A673 (cell line): ENCODE data around the gene DHX34. TPM values are rescaled to one million over a fixed set of nuclear protein-coding genes. Genes with fewer than 3 reads are reported as not detected.

Experiments used
- BruUV-seq: library from RNA; stranded (reverse); fragments of 400-500 nt; replicated peaks from 2 replicates; lab custom pipeline; 2021; lab: Mats Ljungman, UMichigan
- CTCF ChIA-PET: fragments of 300-600 bp; sonication (Branson Sonifier 250); formaldehyde crosslinking; loops from one replicate; lab custom pipeline; 2022; ENCODE audit warnings: antibody characterized with exemption; lab: Charles Lee
- POLR2A ChIA-PET: fragments of 300-600 bp; sonication (Branson Sonifier 250); formaldehyde crosslinking; loops from one replicate; lab custom pipeline; 2022; ENCODE audit warnings: antibody characterized with exemption; ENCODE audit not compliant: low non-redundant PET; lab: Charles Lee
- DNase-seq: peaks from one replicate; pipeline ENCODE4 v3.0.0-alpha.2; 2015; ENCODE audit warnings: low spot score
- H3K27ac ChIP-seq: fragments of 200-600 bp; sonication (generic); 2 replicates; pipeline ENCODE4 v1.5.1; 2016; ENCODE audit warnings: mixed run types, low read depth, mild to moderate bottlenecking, mixed read lengths, antibody characterized with exemption, low read length; ENCODE audit not compliant: poor library complexity, severe bottlenecking
- H3K27me3 ChIP-seq: fragments of 200-600 bp; sonication (generic); replicated peaks from 2 replicates; pipeline ENCODE4 v1.6.1; 2017; ENCODE audit warnings: mixed run types, low read depth, mild to moderate bottlenecking, mixed read lengths, antibody characterized with exemption, low read length; ENCODE audit not compliant: insufficient read depth, poor library complexity
- H3K36me3 ChIP-seq: fragments of 200-600 bp; sonication (generic); 2 replicates; pipeline ENCODE4 v1.6.1; 2016; ENCODE audit warnings: mixed run types, mild to moderate bottlenecking, mixed read lengths, antibody characterized with exemption, low read length; ENCODE audit not compliant: insufficient read depth, poor library complexity, severe bottlenecking
- H3K4me1 ChIP-seq: fragments of 200-600 bp; sonication (generic); 2 replicates; pipeline ENCODE4 v1.6.1; 2017; ENCODE audit warnings: mixed run types, mild to moderate bottlenecking, mixed read lengths, antibody characterized with exemption, low read length; ENCODE audit not compliant: insufficient read depth, poor library complexity, severe bottlenecking
- H3K4me3 ChIP-seq: fragments of 200-600 bp; sonication (generic); 2 replicates; pipeline ENCODE4 v1.5.1; 2016; ENCODE audit warnings: low read depth, mixed run types, mild to moderate bottlenecking, mixed read lengths, low read length; ENCODE audit not compliant: poor library complexity, severe bottlenecking
- H3K9me3 ChIP-seq: fragments of 200-600 bp; sonication (generic); 2 replicates; pipeline ENCODE4 v1.6.1; 2016; ENCODE audit warnings: mixed run types, low read depth, mild to moderate bottlenecking, mixed read lengths, antibody characterized with exemption, low read length; ENCODE audit not compliant: poor library complexity, severe bottlenecking
- CTCF ChIP-seq: fragments of 300-800, 200-600 bp; sonication (generic); conservative IDR thresholded peaks from 2 replicates; pipeline ENCODE4 v1.5.1; 2017; ENCODE audit warnings: low read depth, mild to moderate bottlenecking, antibody characterized with exemption, low read length, moderate library complexity, mixed read lengths
- EZH2 ChIP-seq: fragments of 200-600 bp; sonication (generic); IDR thresholded peaks from 2 replicates; pipeline ENCODE4 v1.6.1; 2017; ENCODE audit warnings: borderline replicate concordance, low read depth, mild to moderate bottlenecking, mixed read lengths, antibody characterized with exemption, low read length; ENCODE audit not compliant: poor library complexity, severe bottlenecking
- intact Hi-C: fragments of 100-400 bp; cut with micrococcal nuclease; formaldehyde crosslinking; loops from one replicate; pipeline ENCODE4 v1.10.0; 2022; ENCODE audit not compliant: unreplicated experiment
- total RNA-seq: library from RNA; stranded (reverse); gene quantifications from 2 replicates; pipeline ENCODE4 v1.2.3, GENCODE V29; 2021

Gene DHX34
- total RNA-seq, 1 experiment from 2014 or later, result 29.6 TPM

DNA sequence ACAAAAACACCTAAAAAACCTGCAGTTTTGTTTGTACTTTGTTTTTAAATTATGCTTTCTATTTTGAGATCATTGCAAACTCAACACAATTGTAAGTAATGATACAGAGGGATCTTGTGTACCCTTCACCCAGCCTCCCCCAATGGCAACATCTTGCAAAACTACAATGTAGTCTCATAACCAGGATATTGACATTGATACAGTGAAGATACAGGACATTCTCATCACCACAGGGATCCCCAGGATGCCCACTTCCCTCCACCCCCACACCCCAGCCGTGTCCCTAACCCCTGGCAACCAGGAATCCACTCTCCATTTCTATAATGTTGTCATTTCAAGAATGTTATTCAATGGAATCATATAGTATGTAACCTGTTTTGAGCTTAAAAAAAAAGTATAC is 27.5 kb upstream of the DHX34 start:
- BruUV-seq, result no TSS peak
- ChIA-PET POLR2A (no interaction called here), CTCF (interaction anchor here (0.6 kb wide), 1 partner anchor 199 kb away, joined by 4 read pairs; no protein-coding TSS in a partner anchor)
- Histone ChIP-seq H3K4me3 (no peak overlapping the region), H3K4me1 (no peaks in the 10 kb centered on the region), H3K9me3 (no peaks in the 10 kb centered on the region), H3K36me3 (no peaks in the 10 kb centered on the region), H3K27me3 (no peaks in the 10 kb centered on the region), H3K27ac (no peak overlapping the region)
- DNase-seq, result no peak
- TF ChIP-seq CTCF, result no peak
- TF ChIP-seq EZH2, result no peak
- intact Hi-C loops, result no loop called here

DNA sequence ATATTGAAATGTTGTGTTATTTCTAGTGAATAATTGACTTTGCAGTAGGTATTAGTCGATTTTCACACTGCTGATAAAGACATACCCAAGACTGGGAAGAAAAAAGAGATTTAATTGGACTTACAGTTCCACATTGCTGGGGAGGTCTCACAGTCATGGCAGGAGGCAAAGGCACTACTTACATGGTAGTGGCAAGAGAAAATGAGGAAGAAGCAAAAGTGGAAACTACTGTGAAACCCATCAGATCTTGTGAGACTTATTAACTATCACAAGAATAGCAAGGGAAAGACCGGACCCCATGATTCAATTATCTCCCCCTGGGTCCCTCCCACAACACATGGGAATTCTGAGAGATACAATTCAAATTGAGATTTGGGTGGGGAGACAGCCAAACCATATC is 27.1 kb upstream of the DHX34 start:
- ChIA-PET CTCF (interaction anchor here (0.6 kb wide), 1 partner anchor 199 kb away, joined by 4 read pairs; no protein-coding TSS in a partner anchor), POLR2A (no interaction called here)
- no peaks in the 10 kb centered on the region for H3K36me3 ChIP-seq
- no TSS peak for BruUV-seq
- TF ChIP-seq CTCF (no peak), EZH2 (no peak)
- H3K9me3 ChIP-seq, result no peaks in the 10 kb centered on the region
- no peaks in the 10 kb centered on the region for H3K27me3 ChIP-seq
- no peak for DNase-seq
- H3K4me1 ChIP-seq, result no peaks in the 10 kb centered on the region
- H3K27ac ChIP-seq, result no peak overlapping the region
- intact Hi-C loops, result no loop called here
- no peak overlapping the region for H3K4me3 ChIP-seq

DNA sequence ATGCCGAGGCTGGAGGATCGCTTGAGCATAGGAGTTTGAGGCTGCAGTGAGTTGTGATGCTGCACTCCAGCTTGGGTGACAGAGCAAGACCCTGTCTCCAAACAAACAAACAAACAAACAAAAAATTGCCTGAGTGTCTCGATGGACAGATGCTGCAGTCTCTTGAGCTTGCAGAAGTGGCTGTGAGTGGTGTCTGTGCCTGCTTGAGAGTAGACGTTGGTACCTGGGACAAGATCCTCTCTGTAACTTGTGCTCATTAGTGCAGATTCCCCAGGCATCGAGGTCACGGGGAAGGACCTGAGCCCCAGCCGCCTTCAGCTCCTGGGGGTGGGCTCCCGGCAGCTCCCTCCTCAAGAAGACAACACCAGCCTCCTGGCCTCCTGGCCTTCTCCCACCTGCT is 25.7 kb upstream of the DHX34 start:
- CTCF ChIA-PET, result interaction anchor here (0.6 kb wide), 1 partner anchor 187 kb away, joined by 4 read pairs; no protein-coding TSS in a partner anchor
- Histone ChIP-seq H3K27me3 (no peaks in the 10 kb centered on the region), H3K4me1 (no peaks in the 10 kb centered on the region), H3K36me3 (no peaks in the 10 kb centered on the region), H3K27ac (no peak overlapping the region), H3K4me3 (no peak overlapping the region), H3K9me3 (no peaks in the 10 kb centered on the region)
- TF ChIP-seq EZH2 (no peak), CTCF (no peak)
- no TSS peak for BruUV-seq
- DNase-seq, result no peak
- intact Hi-C loops, result no loop called here
- POLR2A ChIA-PET, result no interaction called here
